H1 (cell line): ENCODE data around the gene CYP27B1.

ENCODE experiments used
- ATF2 ChIP-seq: IDR thresholded peaks from 2 replicates; pipeline ENCODE4 v1.6.1; 2012; ENCODE audit warnings: low read length, inconsistent platforms
- ATF3 ChIP-seq: IDR thresholded peaks from 2 replicates; pipeline ENCODE4 v1.6.1; 2011; ENCODE audit warnings: low read depth, mild to moderate bottlenecking, low read length; ENCODE audit not compliant: insufficient read depth
- CHD1 ChIP-seq: IDR thresholded peaks from 2 replicates; pipeline ENCODE4 v1.6.1; 2012; ENCODE audit warnings: low read depth, low read length, improper control_type of control experiment
- CTCF ChIP-seq, 3 experiments: IDR thresholded peaks; 1 replicate in 2 of 3; 2 replicates in 1 of 3; pipeline versions ENCODE4 v1.5.1 to v1.6.1; 2011; ENCODE audit warnings: low read length in 3 of 3, mild to moderate bottlenecking in 3 of 3, inconsistent platforms in 2 of 3, low read depth in 1 of 3, moderate library complexity in 1 of 3; ENCODE audit not compliant: insufficient read depth in 1 of 3; ENCODE audit errors: control extremely low read depth in 1 of 3
- EZH2 ChIP-seq: fragments of 200-600 bp; sonication (generic); IDR thresholded peaks from 2 replicates; pipeline ENCODE4 v1.7.1; 2012; ENCODE audit warnings: low read depth, mild to moderate bottlenecking, moderate library complexity, low read length, inconsistent platforms; ENCODE audit not compliant: severe bottlenecking
- POLR2A ChIP-seq, 2 experiments: IDR thresholded peaks; 1 replicate in 1 of 2; 2 replicates in 1 of 2; pipeline ENCODE4 v1.6.1; 2011; ENCODE audit warnings: low read depth in 2 of 2, low read length in 2 of 2, mild to moderate bottlenecking in 2 of 2; ENCODE audit errors: control extremely low read depth in 1 of 2
- RAD21 ChIP-seq, 2 experiments: IDR thresholded peaks in 1 of 2; conservative IDR thresholded peaks in 1 of 2; 2 replicates each; pipeline ENCODE4 v1.6.1; 2011; ENCODE audit warnings: low read depth in 2 of 2, low read length in 2 of 2, improper control_type of control experiment in 1 of 2, inconsistent platforms in 1 of 2, mild to moderate bottlenecking in 1 of 2, moderate library complexity in 1 of 2
- SIN3A ChIP-seq, 2 experiments: IDR thresholded peaks in 1 of 2; conservative IDR thresholded peaks in 1 of 2; 2 replicates each; pipeline ENCODE4 v1.6.1; 2011 to 2012; ENCODE audit warnings: low read length in 2 of 2, improper control_type of control experiment in 1 of 2, low read depth in 1 of 2, mild to moderate bottlenecking in 1 of 2
- SP4 ChIP-seq: IDR thresholded peaks from 2 replicates; pipeline ENCODE4 v1.6.1; 2012; ENCODE audit warnings: low read length, inconsistent platforms

GRCh38 chr12:57716305-57716704 lies 50.6 kb downstream of the CYP27B1 start:
- no peak for TF ChIP-seq ATF2
- no peak for TF ChIP-seq RAD21 (IDR thresholded peaks at IDR 0.05 in 1 of 2, conservative IDR thresholded peaks at IDR 0.05 in 1 of 2; ENCODE audit: low read depth in 2 of 2, low read length in 2 of 2)
- TF ChIP-seq ATF3: no peak
- no peak for TF ChIP-seq SP4
- TF ChIP-seq CHD1: no peak
- TF ChIP-seq CTCF (IDR thresholded peaks at IDR 0.05; ENCODE audit: control extremely low read depth in 1 of 3, insufficient read depth in 1 of 3, low read depth in 1 of 3, low read length in 3 of 3): no peak
- TF ChIP-seq EZH2: no peak
- no peak for TF ChIP-seq POLR2A (IDR thresholded peaks at IDR 0.05; ENCODE audit: control extremely low read depth in 1 of 2, low read depth in 2 of 2, low read length in 2 of 2)
- no peak for TF ChIP-seq SIN3A (conservative IDR thresholded peaks at IDR 0.05 in 1 of 2, IDR thresholded peaks at IDR 0.05 in 1 of 2; ENCODE audit: low read depth in 1 of 2, low read length in 2 of 2)
